GM23338 (cell line): Measurements from ENCODE around the gene GNA12. TPM values are rescaled to one million over a fixed set of nuclear protein-coding genes. Genes with fewer than 3 reads are reported as not detected.

Experiments
- ATAC-seq: fragments of 200-7000 bp; cut with Tn5 transposase; 3 replicates; pipeline ENCODE4 v1.9.1; 2020
- DNase-seq: peaks from one replicate; pipeline ENCODE4 v3.0.0-alpha.2; 2015; ENCODE audit warnings: low spot score
- H2AFZ ChIP-seq: fragments of 200-600 bp; sonication (generic); 2 replicates; pipeline ENCODE4 v1.8.0; 2016; ENCODE audit warnings: antibody characterized with exemption, mild to moderate bottlenecking, moderate library complexity
- H3F3A ChIP-seq: fragments of 200-600 bp; sonication (generic); replicated peaks from 2 replicates; pipeline ENCODE4 v1.8.0; 2017; ENCODE audit warnings: antibody characterized with exemption, mixed run types, low read depth
- H3K27ac ChIP-seq: fragments of 200-600 bp; sonication (generic); 2 replicates; pipeline ENCODE4 v1.6.1; 2016; ENCODE audit warnings: low read depth
- H3K27me3 ChIP-seq: fragments of 200-600 bp; sonication (generic); 2 replicates; pipeline ENCODE4 v1.8.0; 2016; ENCODE audit warnings: mild to moderate bottlenecking, mixed run types, moderate library complexity; ENCODE audit not compliant: insufficient read depth
- H3K36me3 ChIP-seq: fragments of 200-600 bp; sonication (generic); 2 replicates; pipeline ENCODE4 v1.8.0; 2016; ENCODE audit warnings: mild to moderate bottlenecking; ENCODE audit not compliant: insufficient read depth
- H3K4me1 ChIP-seq: fragments of 200-600 bp; sonication (generic); 2 replicates; pipeline ENCODE4 v1.8.0; 2016; ENCODE audit warnings: mild to moderate bottlenecking, moderate library complexity; ENCODE audit not compliant: insufficient read depth
- H3K4me2 ChIP-seq: fragments of 200-600 bp; sonication (generic); 2 replicates; pipeline ENCODE4 v1.7.1; 2017; ENCODE audit warnings: mixed run types
- H3K4me3 ChIP-seq: fragments of 200-600 bp; sonication (generic); 2 replicates; pipeline ENCODE4 v1.6.1; 2016; ENCODE audit warnings: mixed run types
- H3K79me2 ChIP-seq: fragments of 200-600 bp; sonication (generic); replicated peaks from 2 replicates; pipeline ENCODE4 v1.8.0; 2017; ENCODE audit warnings: mild to moderate bottlenecking; ENCODE audit not compliant: insufficient read depth
- H3K9me2 ChIP-seq: fragments of 200-600 bp; sonication (generic); 2 replicates; pipeline ENCODE4 v1.8.0; 2017; ENCODE audit not compliant: insufficient read depth
- H4K20me1 ChIP-seq: fragments of 200-600 bp; sonication (generic); replicated peaks from 2 replicates; pipeline ENCODE4 v1.8.0; 2017; ENCODE audit warnings: mild to moderate bottlenecking; ENCODE audit not compliant: insufficient read depth
- H3K27ac Mint-ChIP-seq: 2 replicates; pipeline ENCODE4 v1.8.0; 2020; ENCODE audit warnings: inconsistent platforms, mild to moderate bottlenecking, moderate library complexity, mixed read lengths
- H3K27me3 Mint-ChIP-seq: 3 replicates; pipeline ENCODE4 v1.8.0; 2022; ENCODE audit warnings: low read depth, mild to moderate bottlenecking, moderate library complexity, mixed read lengths, inconsistent platforms; ENCODE audit not compliant: insufficient read depth, poor library complexity
- H3K36me3 Mint-ChIP-seq: 3 replicates; pipeline ENCODE4 v1.8.0; 2021; ENCODE audit warnings: low read depth, mild to moderate bottlenecking, inconsistent platforms, moderate library complexity, mixed read lengths
- H3K4me1 Mint-ChIP-seq: 3 replicates; pipeline ENCODE4 v1.8.0; 2020; ENCODE audit warnings: mild to moderate bottlenecking, inconsistent platforms, mixed read lengths
- H3K4me3 Mint-ChIP-seq: 3 replicates; pipeline ENCODE4 v1.8.0; 2021; ENCODE audit warnings: moderate library complexity, mild to moderate bottlenecking, inconsistent platforms, mixed read lengths
- H3K9me3 Mint-ChIP-seq: 3 replicates; pipeline ENCODE4 v1.8.0; 2020; ENCODE audit warnings: moderate library complexity, mild to moderate bottlenecking, inconsistent platforms, mixed read lengths
- CREB1 ChIP-seq: fragments of 250-450 bp; sonication (Bioruptor Pico); IDR thresholded peaks from 2 replicates; pipeline ENCODE4 v1.5.0; 2020; ENCODE audit warnings: low read depth, mild to moderate bottlenecking, moderate library complexity
- JUNB ChIP-seq: IDR thresholded peaks from one replicate; pipeline ENCODE4 v1.6.1; 2016; ENCODE audit warnings: antibody characterized with exemption; ENCODE audit not compliant: unreplicated experiment
- NANOG ChIP-seq: IDR thresholded peaks from 2 replicates; pipeline ENCODE4 v1.6.1; 2016; ENCODE audit warnings: antibody characterized with exemption, borderline replicate concordance
- REST ChIP-seq: IDR thresholded peaks from one replicate; pipeline ENCODE4 v1.6.1; 2018; ENCODE audit warnings: antibody characterized with exemption; ENCODE audit not compliant: unreplicated experiment
- STAT1 ChIP-seq: IDR thresholded peaks from one replicate; pipeline ENCODE4 v1.6.1; 2016; ENCODE audit warnings: antibody characterized with exemption; ENCODE audit not compliant: unreplicated experiment
- ZNF114 ChIP-seq: fragments of 250-450 bp; sonication (Bioruptor Pico); IDR thresholded peaks from 2 replicates; pipeline ENCODE4 v1.5.0; 2020; ENCODE audit warnings: mild to moderate bottlenecking, moderate library complexity
- ZNF462 ChIP-seq: fragments of 250-450 bp; sonication (Bioruptor Pico); IDR thresholded peaks from 2 replicates; pipeline ENCODE4 v1.5.0; 2020; ENCODE audit warnings: mild to moderate bottlenecking, moderate library complexity
- polyA plus RNA-seq: library from polyadenylated mRNA; unstranded; fragments of >200 nt; fragmentation: Nextera tagmentation; extraction: Ambion mirVana; gene quantifications from 2 replicates; pipeline ENCODE4 v1.2.1, GENCODE V29; 2016
- total RNA-seq: library from RNA; depleted of rRNA; stranded (reverse); fragments of >200 nt; shearing (Covaris generic); gene quantifications from 2 replicates; pipeline ENCODE4 v1.2.3, GENCODE V29; 2014

The GNA12 gene
- total and polyA plus RNA-seq, 2 experiments from 2014 or later = 24.0 to 87.7 TPM

- no peak for TF ChIP-seq ZNF462 (CRISPR knock-in tag)
Observed at GRCh38 chr7:2791390-2791789, 52.7 kb downstream of the GNA12 start (continued).

GRCh38 chr7:2787251-2787951 is 56.7 kb downstream of the GNA12 start:
- H3K4me2 ChIP-seq = no peak overlapping the region
- no peak overlapping the region for H2AFZ ChIP-seq
- no peaks in the 10 kb centered on the region for H3K9me2 ChIP-seq
- Mint-ChIP-seq H3K4me3 (no peak overlapping the region), H3K9me3 (no peaks in the 10 kb centered on the region), H3K27ac (no peak overlapping the region), H3K36me3 (peaks cover 61% of the 10 kb centered on the region), H3K27me3 (no peaks in the 10 kb centered on the region), H3K4me1 (peaks cover 25% of the 10 kb centered on the region)
- 0 out of 2 replicates have a peak, but pooled peaks cover 4% of the 10 kb centered on the region for H3K36me3 ChIP-seq
- peaks cover 24% of the 10 kb centered on the region for H4K20me1 ChIP-seq
- H3F3A ChIP-seq = 0 out of 2 replicates have a peak, but pooled peaks cover 3% of the 10 kb centered on the region
- H3K4me3 ChIP-seq = no peak overlapping the region
- peaks cover 77% of the 10 kb centered on the region for H3K79me2 ChIP-seq
- ATAC-seq = no peak
- no peak for DNase-seq
- H3K27ac ChIP-seq = no peak overlapping the region
- H3K4me1 ChIP-seq = peaks cover 11% of the 10 kb centered on the region
- H3K27me3 ChIP-seq = no peaks in the 10 kb centered on the region
- TF ChIP-seq ZNF114 (CRISPR knock-in tag) (no peak), NANOG (no peak), CREB1 (no peak), REST (no peak), STAT1 (no peak), JUNB (no peak)
